ENCODE data around the gene PLSCR3. TPM values are rescaled to one million over a fixed set of nuclear protein-coding genes. Genes with fewer than 3 reads are reported as not detected.

The PLSCR3 gene
- polyA plus RNA-seq, 1 donor, result 31.1 TPM

GRCh38 chr17:7347630-7348477 lies 46.5 kb downstream of the PLSCR3 start:
- no peak for DNase-seq

GRCh38 chr17:7346761-7347614 lies 47.3 kb downstream of the PLSCR3 start:
- DNase-seq, result no peak

- DNase-seq, result no peak
Observed at GRCh38 chr17:7343250-7343649, 51.1 kb downstream of the PLSCR3 start.

GRCh38 chr17:7341842-7342241 lies 52.5 kb downstream of the PLSCR3 start:
- DNase-seq, result no peak

- DNase-seq, result no peak
Observed at GRCh38 chr17:7340179-7340578, 54.1 kb downstream of the PLSCR3 start.

Other genes with a start within 250 kb of the PLSCR3 start
- 1.8 TPM for gene ASGR1, start 215.2 kb downstream of the PLSCR3 start, polyA plus RNA-seq (ENCODE audit: insufficient read length)
- 18.6 TPM for gene DLG4, start 174.7 kb downstream of the PLSCR3 start, polyA plus RNA-seq (ENCODE audit: insufficient read length)
- 260 TPM for gene ACADVL, start 174.6 kb downstream of the PLSCR3 start, polyA plus RNA-seq (ENCODE audit: insufficient read length)
- 40.6 TPM for gene DVL2, start 160.0 kb downstream of the PLSCR3 start, polyA plus RNA-seq (ENCODE audit: insufficient read length)
- 34.4 TPM for gene PHF23, start 155.1 kb downstream of the PLSCR3 start, polyA plus RNA-seq (ENCODE audit: insufficient read length)
- gene GABARAP, start 152.1 kb downstream of the PLSCR3 start, polyA plus RNA-seq (ENCODE audit: insufficient read length), result 269 TPM
- 184 TPM for gene CTDNEP1, start 142.8 kb downstream of the PLSCR3 start, polyA plus RNA-seq (ENCODE audit: insufficient read length)
- 46.1 TPM for gene ELP5, start 142.3 kb downstream of the PLSCR3 start, polyA plus RNA-seq (ENCODE audit: insufficient read length)
- 1.6 TPM for gene CLDN7, start 132.0 kb downstream of the PLSCR3 start, polyA plus RNA-seq (ENCODE audit: insufficient read length)
- 42.0 TPM for gene SLC2A4, start 112.8 kb downstream of the PLSCR3 start, polyA plus RNA-seq (ENCODE audit: insufficient read length)
- gene YBX2, start 99.9 kb downstream of the PLSCR3 start, polyA plus RNA-seq (ENCODE audit: insufficient read length), result 3.6 TPM
- 295 TPM for gene EIF5A, start 86.9 kb downstream of the PLSCR3 start, polyA plus RNA-seq (ENCODE audit: insufficient read length)
- 68.4 TPM for gene GPS2, start 79.2 kb downstream of the PLSCR3 start, polyA plus RNA-seq (ENCODE audit: insufficient read length)
- 23.9 TPM for gene NEURL4, start 65.2 kb downstream of the PLSCR3 start, polyA plus RNA-seq (ENCODE audit: insufficient read length)
- gene ACAP1, start 58.0 kb downstream of the PLSCR3 start, polyA plus RNA-seq (ENCODE audit: insufficient read length), result 13.6 TPM
- gene KCTD11, start 42.4 kb downstream of the PLSCR3 start, polyA plus RNA-seq (ENCODE audit: insufficient read length), result 8.9 TPM
- gene TMEM95, start 39.4 kb downstream of the PLSCR3 start, polyA plus RNA-seq (ENCODE audit: insufficient read length), result not detected
- gene TNK1, start 13.4 kb downstream of the PLSCR3 start, polyA plus RNA-seq (ENCODE audit: insufficient read length), result 0.66 TPM
- gene TMEM256, start 9.6 kb upstream of the PLSCR3 start, polyA plus RNA-seq (ENCODE audit: insufficient read length), result 52.9 TPM
- 31.4 TPM for gene NLGN2, start 13.3 kb upstream of the PLSCR3 start, polyA plus RNA-seq (ENCODE audit: insufficient read length)
- gene SPEM1, start 25.8 kb upstream of the PLSCR3 start, polyA plus RNA-seq (ENCODE audit: insufficient read length), result not detected
- not detected for gene SPEM2, start 31.1 kb upstream of the PLSCR3 start, polyA plus RNA-seq (ENCODE audit: insufficient read length)
- gene SPEM3, start 34.3 kb upstream of the PLSCR3 start, polyA plus RNA-seq (ENCODE audit: insufficient read length), result not detected
- 1.5 TPM for gene TMEM102, start 40.9 kb upstream of the PLSCR3 start, polyA plus RNA-seq (ENCODE audit: insufficient read length)
- 2.6 TPM for gene FGF11, start 45.0 kb upstream of the PLSCR3 start, polyA plus RNA-seq (ENCODE audit: insufficient read length)
- 86.6 TPM for gene CHRNB1, start 50.5 kb upstream of the PLSCR3 start, polyA plus RNA-seq (ENCODE audit: insufficient read length)
- gene ZBTB4, start 85.1 kb upstream of the PLSCR3 start, polyA plus RNA-seq (ENCODE audit: insufficient read length), result 27.5 TPM
- gene SLC35G6, start 86.9 kb upstream of the PLSCR3 start, polyA plus RNA-seq (ENCODE audit: insufficient read length), result 0.13 TPM
- 70.0 TPM for gene POLR2A, start 89.8 kb upstream of the PLSCR3 start, polyA plus RNA-seq (ENCODE audit: insufficient read length)
- 32.4 TPM for gene TNFSF12, start 154.5 kb upstream of the PLSCR3 start, polyA plus RNA-seq (ENCODE audit: insufficient read length)
- gene TNFSF13, start 164.2 kb upstream of the PLSCR3 start, polyA plus RNA-seq (ENCODE audit: insufficient read length), result 4.0 TPM
- gene SENP3, start 167.4 kb upstream of the PLSCR3 start, polyA plus RNA-seq (ENCODE audit: insufficient read length), result 34.1 TPM
- gene CD68, start 185.1 kb upstream of the PLSCR3 start, polyA plus RNA-seq (ENCODE audit: insufficient read length), result 55.2 TPM
- gene MPDU1, start 189.3 kb upstream of the PLSCR3 start, polyA plus RNA-seq (ENCODE audit: insufficient read length), result 38.6 TPM
- gene SOX15, start 195.6 kb upstream of the PLSCR3 start, polyA plus RNA-seq (ENCODE audit: insufficient read length), result 2.3 TPM
- gene FXR2, start 220.4 kb upstream of the PLSCR3 start, polyA plus RNA-seq (ENCODE audit: insufficient read length), result 38.3 TPM
- 64.4 TPM for gene SAT2, start 233.3 kb upstream of the PLSCR3 start, polyA plus RNA-seq (ENCODE audit: insufficient read length)
- 1.0 TPM for gene SHBG, start 235.6 kb upstream of the PLSCR3 start, polyA plus RNA-seq (ENCODE audit: insufficient read length)